Ovary (tissue), 3 donors: ENCODE measurements around the gene TBC1D24.

Experiments used
- CTCF ChIP-seq, 3 donors: fragments of 450-650 bp in 2 of 3; fragments of 200-600 bp in 1 of 3; IDR thresholded peaks; one replicate each; pipeline versions ENCODE4 v1.5.1 to v1.8.0; 2016 to 2022; ENCODE audit warnings: antibody characterized with exemption in 3 of 3, mild to moderate bottlenecking in 1 of 3
- EP300 ChIP-seq: sonication (generic); formaldehyde crosslinking; IDR thresholded peaks from one replicate; pipeline ENCODE4 v1.6.1; 2017; ENCODE audit warnings: antibody characterized with exemption
- POLR2A ChIP-seq: fragments of 450-650 bp; IDR thresholded peaks from one replicate; pipeline ENCODE4 v1.6.1; 2017; ENCODE audit warnings: antibody characterized with exemption, mild to moderate bottlenecking, moderate library complexity
- donor health status: DM: no; HTN: no; CAD: no.

- TF ChIP-seq CTCF (IDR thresholded peaks at IDR 0.05) (no peak), POLR2A (no peak), EP300 (no peak)
Measured at GRCh38 chr16:2507665-2508064, 32.7 kb downstream of the TBC1D24 start.
